DMS153 treated with DMSO at 0.1 percent for 48 hours (cell line): Measurements from ENCODE around the gene CCT8.
"Not testable (repeated sequence)": the region's sequence is repeated elsewhere in the genome, so short reads cannot be mapped to it uniquely, and the experiment has no call there.

Experiments
- DNase-seq: peaks from one replicate; lab custom pipeline; 2025; ENCODE audit not compliant: unreplicated experiment; lab: John Stamatoyannopoulos, UW

The CCT8 gene

DNA sequence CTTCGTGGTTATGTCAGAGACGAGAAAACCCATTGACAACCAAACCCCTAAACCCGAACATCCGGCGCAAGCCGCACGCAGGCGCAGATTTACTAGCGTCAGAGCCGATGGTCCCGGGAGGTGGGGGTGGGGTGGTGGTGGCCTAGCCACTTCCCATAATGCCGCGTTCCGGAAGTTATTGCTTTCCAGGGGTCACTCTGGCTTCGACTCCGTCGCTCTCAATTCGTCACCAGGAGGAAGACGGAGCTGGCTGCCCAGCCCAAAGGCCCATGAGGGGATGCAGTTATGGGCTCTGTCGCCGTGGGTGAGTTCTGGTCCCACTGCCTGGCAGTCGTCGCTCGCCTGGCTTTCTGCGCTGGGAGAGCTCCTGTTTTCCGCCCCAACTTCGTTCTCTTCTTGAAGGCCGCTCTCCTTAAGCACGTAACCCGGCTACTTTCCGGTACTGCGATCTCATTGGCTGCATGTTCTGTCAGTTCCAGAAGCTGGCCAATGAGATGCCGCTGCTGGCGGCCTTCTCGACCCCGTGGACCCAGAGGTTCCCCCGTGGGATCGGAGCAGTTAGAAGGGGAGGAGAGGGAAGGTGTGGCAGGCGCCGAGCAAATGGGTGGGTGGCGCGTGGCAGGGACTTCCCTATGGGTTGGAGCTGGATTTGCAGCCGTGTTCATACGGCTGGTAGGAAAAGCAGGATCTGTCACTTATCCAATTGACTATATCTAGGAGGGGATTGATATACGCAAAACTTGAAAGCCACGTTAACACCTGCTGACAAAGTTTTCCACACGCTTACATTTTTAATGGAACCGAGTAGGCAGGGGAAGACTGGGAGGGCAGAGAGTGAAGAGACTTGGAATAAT lies 48.7 kb downstream of the CCT8 start, which contains the start of gene USP16:
USP16 (plus strand) TSS at position 195 of the 854 bp plus-strand sequence. CDS start 3,246 bp downstream, outside the sequence.
- DNase-seq = peak; percentile 87

DNA sequence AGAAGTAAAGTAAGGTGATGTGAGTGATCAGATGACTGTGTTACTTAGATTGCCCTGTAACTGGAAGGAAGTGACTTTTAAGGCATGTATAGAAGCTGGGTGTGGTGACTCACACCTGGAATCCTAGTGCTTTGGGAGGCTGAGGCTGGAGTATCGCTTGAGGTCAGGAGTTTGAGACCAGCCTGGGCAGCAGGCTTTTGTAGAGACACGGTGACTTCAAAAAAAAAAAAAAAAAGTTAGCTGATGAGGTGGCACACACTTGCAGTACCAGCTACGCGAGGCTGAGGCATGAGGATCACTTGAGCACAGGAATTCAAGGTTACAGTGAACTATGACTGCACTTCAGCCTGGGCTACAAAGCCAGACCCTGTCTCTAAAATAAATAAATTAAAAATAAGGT lies 51.3 kb downstream of the CCT8 start:
- no peak for DNase-seq

DNA sequence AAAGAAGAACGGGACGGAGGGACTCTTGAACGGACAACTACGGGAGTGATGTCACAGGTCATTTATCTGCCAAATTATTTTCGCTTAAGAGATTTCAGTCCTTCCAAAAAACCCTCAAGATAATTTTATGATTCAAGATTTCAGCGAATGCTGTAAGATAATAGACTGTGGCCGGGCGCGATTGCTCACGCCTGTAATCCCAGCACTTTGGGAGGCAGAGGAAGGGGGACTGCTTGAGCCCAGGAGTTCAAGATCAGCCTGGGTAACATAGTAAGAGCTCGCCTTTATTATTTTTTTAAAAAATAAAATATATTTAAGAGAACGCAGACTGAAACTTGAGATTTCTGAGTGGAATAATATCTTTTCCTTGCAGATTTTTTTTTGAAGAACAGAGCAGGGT lies 54.9 kb downstream of the CCT8 start:
- no peak for DNase-seq

DNA sequence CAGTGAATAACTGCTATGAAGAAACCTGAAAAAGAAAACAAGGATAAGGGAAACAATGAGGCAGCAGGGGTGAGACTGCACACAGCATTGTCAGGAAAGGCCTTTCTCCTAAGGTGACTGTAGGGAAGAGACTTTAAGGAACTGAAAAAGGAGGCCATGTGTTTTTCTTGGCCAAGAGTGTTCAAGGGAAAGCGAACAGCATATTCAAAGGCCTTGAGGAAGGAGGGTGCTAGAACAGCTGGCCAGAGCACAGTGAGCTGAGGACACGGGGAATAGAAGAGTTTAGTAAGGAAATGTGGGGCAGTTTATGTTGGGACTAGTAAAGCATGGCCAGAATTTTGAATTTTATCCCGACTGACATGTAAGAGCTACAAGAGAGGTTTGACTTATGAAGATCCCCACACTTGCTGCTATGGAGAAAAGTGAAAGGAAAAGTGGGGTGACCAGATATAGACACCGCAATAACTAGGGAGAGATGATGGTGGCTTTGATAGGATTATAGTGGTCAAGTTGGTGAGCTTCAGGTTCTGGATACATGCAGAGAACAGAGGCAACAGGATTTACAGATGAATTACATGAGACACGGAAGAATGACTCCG lies 55.7 kb downstream of the CCT8 start:
- DNase-seq = no peak

DNA sequence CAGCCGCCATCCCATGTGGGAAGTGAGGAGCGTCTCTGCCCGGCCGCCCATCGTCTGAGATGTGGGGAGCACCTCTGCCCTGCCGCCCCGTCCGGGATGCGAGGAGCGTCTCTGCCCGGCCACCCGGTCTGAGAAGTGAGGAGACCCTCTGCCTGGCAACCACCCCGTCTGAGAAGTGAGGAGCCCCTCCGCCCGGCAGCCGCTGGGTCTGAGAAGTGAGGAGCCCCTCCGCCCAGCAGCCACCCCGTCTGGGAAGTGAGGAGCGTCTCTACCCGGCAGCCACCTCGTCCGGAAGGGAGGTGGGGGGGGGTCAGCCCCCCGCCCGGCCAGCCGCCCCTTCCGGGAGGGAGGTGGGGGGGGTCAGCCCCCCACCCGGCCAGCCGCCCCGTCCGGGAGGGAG lies 62.2 kb downstream of the CCT8 start:
- DNase-seq = not testable (repeated sequence)

DNA sequence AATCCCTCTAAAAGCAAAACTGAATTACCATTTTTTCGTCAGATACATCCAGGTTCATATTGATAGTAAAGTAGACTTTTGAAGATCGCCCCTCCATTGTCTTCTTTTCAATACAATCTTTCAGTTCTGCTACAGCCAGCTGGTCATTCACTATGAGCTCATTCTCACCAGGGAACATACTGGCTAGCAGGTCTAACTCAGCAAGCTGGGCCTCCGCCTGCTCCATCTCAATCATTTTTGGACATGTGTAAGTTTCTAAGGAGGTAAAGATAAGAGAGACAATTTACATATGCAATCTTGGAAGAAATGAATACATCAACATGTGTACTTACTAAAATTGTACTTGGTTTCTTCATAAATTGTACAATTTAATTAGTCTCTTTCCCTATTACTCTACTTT lies 65.1 kb downstream of the CCT8 start:
- DNase-seq = no peak

DNA sequence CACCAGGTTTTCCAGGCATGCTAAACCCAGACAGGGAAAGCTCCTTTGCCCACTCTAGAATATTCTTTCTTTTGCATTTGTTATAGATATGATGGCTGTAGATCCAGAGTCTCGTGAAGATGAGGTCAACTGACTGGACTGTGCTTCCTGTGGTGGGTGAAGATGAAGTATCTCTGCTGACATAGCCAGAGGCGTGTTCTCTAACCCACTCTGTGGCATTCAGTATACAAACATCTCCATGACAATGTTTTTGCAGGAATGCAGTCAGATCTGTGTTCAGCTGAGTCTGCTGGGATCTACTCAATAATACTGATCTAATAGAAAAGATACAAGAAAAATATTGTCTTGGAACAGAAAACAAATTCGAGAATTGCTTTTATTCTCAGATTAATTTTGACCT lies 65.6 kb downstream of the CCT8 start:
- no peak for DNase-seq

DNA sequence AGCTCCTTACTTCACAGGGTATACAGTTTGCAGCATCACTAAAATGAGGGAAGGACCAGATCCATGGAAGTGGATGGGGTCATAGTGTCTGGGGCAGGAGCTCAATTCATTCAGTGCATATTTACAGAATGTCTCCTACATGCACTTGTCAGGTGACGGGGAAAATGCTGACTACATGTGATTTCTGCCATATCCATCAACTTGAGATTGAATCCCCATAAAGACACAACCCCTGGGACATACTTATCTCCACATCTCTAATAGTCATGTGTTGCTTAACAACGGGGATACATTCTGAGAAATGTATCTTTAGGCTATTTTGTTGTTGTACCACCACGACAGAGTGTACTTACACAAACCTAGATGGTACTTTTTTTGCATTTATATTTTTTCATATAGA lies 66.3 kb downstream of the CCT8 start:
- no peak for DNase-seq
